Measurements from ENCODE around the gene PELO.

- TF ChIP-seq CTCF (IDR thresholded peaks at IDR 0.05) = no peak
- no peak for TF ChIP-seq POLR2A (IDR thresholded peaks at IDR 0.05)
- TF ChIP-seq POLR2AphosphoS5 (IDR thresholded peaks at IDR 0.05) = no peak
Measured at GRCh38 chr5:52824827-52825226, 37.1 kb downstream of the PELO start.

Data from breast epithelium (tissue), 3 donors.